Aorta (tissue), 5 donors: ENCODE results near the gene GTF2IRD2. TPM values are rescaled to one million over a fixed set of nuclear protein-coding genes. Genes with fewer than 3 reads are reported as not detected.
"Not testable (repeated sequence)": the region's sequence is repeated elsewhere in the genome, so short reads cannot be mapped to it uniquely, and the experiment has no call there.

Experiments
- ATAC-seq: fragments of 200-7000 bp; cut with Tn5 transposase; one replicate; pipeline ENCODE4 v1.9.1; 2022; ENCODE audit warnings: moderate library complexity; ENCODE audit not compliant: low FRiP score
- DNase-seq, 2 donors: peaks; one replicate each; pipeline ENCODE4 v3.0.0-alpha.2; 2020
- H3K27ac ChIP-seq, 2 donors: one replicate each; pipeline ENCODE4 v1.5.1; 2013; ENCODE audit warnings: low read length in 2 of 2, mild to moderate bottlenecking in 2 of 2, moderate library complexity in 2 of 2, control low read depth in 1 of 2, inconsistent platforms in 1 of 2, low read depth in 1 of 2
- H3K27me3 ChIP-seq, 2 donors: one replicate each; pipeline ENCODE4 v1.6.1; 2013; ENCODE audit warnings: control low read depth in 1 of 2, low read length in 1 of 2, mild to moderate bottlenecking in 1 of 2, moderate library complexity in 1 of 2; ENCODE audit not compliant: insufficient read depth in 2 of 2, control insufficient read depth in 1 of 2
- H3K36me3 ChIP-seq, 2 donors: one replicate each; pipeline ENCODE4 v1.6.1; 2013; ENCODE audit warnings: control low read depth in 1 of 2, low read length in 1 of 2, mild to moderate bottlenecking in 1 of 2; ENCODE audit not compliant: insufficient read depth in 2 of 2, control insufficient read depth in 1 of 2
- H3K4me1 ChIP-seq, 2 donors: one replicate each; pipeline ENCODE4 v1.6.1; 2013; ENCODE audit warnings: low read length in 2 of 2, control low read depth in 1 of 2, mild to moderate bottlenecking in 1 of 2, moderate library complexity in 1 of 2; ENCODE audit not compliant: insufficient read depth in 2 of 2, control insufficient read depth in 1 of 2
- H3K4me3 ChIP-seq, 2 donors: one replicate each; pipeline ENCODE4 v1.5.1; 2013; ENCODE audit warnings: low read length in 2 of 2, control low read depth in 1 of 2, mild to moderate bottlenecking in 1 of 2
- H3K9me3 ChIP-seq: one replicate; pipeline ENCODE4 v1.6.1; 2013; ENCODE audit warnings: mild to moderate bottlenecking, low read length; ENCODE audit not compliant: control insufficient read depth
- WGBS, 2 donors: extraction: QIAGEN DNeasy Blood & Tissue Kit; methylation state at CpG; one replicate each; pipeline ENCODE4 v1.1.7; 2013; 5-methylcytosine and 5-hydroxymethylcytosine counted together
- intact Hi-C, 2 donors: fragments of 100-400 bp; cut with DNase I; formaldehyde crosslinking; loops; one replicate each; pipeline versions ENCODE4 v1.14.2 to v1.15.0; 2022
- long read RNA-seq, 2 donors: library from polyadenylated mRNA; unstranded; transcript quantifications; one replicate each; pipeline ENCODE4 v2.0.0, GENCODE V29; 2020 to 2021
- polyA plus RNA-seq, 2 donors: library from polyadenylated mRNA; stranded (reverse); fragments of 200-250 nt; gene quantifications; one replicate each; pipeline ENCODE4 v1.2.3, GENCODE V29; 2013
- total RNA-seq, 2 donors: library from RNA; stranded (reverse); fragmentation: NEBNext Ultra II Directional; extraction: Animal tissue kit (Norgen Biotek cat#: 25700); gene quantifications; one replicate each; pipeline ENCODE4 v1.2.1, GENCODE V29; 2021
- donor health status: healthy with polysubstance abuse.
- donor health status: Bipolar disorder and iron deficiency.
- donor health status: DM: no; HTN: no; CAD: no.
- donor health status: DM: no; HTN: no; CAD: no.
- donor health status: DM: yes; HTN: yes; CAD: no.

GTF2IRD2 gene
- total RNA-seq (10 to 100 TPM; 25.6 to 40.6 TPM), polyA plus RNA-seq (10 to 100 TPM in 1 of 2 donors, 1 to 10 TPM in 1; 1.8 to 25.4 TPM)
- long read RNA-seq, donor 1, partial matches to known transcripts, result 3 of 14 reads
- long read RNA-seq, donor 1, other reads (novel, unspliced or antisense), result 6 of 14 reads
- long read RNA-seq, donor 2, partial matches to known transcripts, result 1 of 12 reads
- long read RNA-seq, donor 2, other reads (novel, unspliced or antisense), result 6 of 12 reads

- H3K9me3 ChIP-seq, H3K36me3 ChIP-seq, H3K4me1 ChIP-seq, H3K27me3 ChIP-seq, intact Hi-C loops, H3K27ac ChIP-seq, H3K4me3 ChIP-seq: not testable (repeated sequence)
- ATAC-seq (peak; percentile 95), DNase-seq (peak; percentile 84 to 87)
- WGBS, 2 donors, result no CpG with 5 or more reads among the region's 97 CpGs
Measured at GRCh38 chr7:74850833-74851721, at the start of gene GTF2IRD2. Gene GTF2IRD2, minus strand, starts transcription at chr7:74851605. Its CDS starts 15,227 bp downstream, at chr7:74836378.

DNA sequence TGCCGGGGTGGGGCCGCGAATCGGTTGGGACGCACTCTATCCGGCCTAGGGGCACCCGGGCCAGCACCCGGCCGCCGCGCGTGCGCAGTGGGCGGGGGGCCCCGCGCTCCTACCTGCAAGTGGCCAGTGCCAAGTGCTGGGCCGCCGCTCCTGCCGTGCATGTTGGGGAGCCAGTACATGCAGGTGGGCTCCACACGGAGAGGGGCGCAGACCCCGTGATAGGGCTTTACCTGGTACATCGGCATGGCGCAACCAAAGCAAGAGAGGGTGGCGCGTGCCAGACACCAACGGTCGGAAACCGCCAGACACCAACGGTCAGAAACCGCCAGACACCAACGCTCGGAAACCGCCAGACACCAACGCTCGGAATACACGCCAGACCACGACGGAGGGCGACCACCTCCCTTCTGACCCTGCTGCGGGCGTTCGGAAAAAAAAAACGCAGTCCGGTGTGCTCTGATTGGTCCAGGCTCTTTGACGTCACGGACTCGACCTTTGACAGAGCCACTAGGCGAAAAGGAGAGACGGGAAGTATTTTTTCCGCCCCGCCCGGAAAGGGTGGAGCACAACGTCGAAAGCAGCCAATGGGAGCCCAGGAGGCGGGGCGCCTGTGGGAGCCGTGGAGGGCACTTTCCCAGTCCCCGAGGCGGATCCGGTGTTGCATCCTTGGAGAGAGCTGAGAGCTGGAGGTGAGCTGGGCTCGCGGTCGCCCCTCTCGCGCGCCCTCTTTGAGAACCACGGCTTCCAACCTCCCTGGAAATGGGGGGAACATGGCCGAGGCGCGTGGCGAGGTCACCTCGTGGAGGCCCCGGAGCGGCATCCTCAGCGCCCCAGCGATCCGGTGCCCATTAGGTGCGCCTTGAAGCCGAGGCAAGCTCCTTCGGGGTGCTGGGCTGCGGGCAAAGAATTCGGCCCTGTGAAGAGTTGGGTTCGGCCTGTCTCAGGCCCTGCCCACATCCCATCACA, 39.0 kb upstream of the GTF2IRD2 start:
- H3K36me3 ChIP-seq, H3K9me3 ChIP-seq, H3K27me3 ChIP-seq, H3K4me1 ChIP-seq, intact Hi-C loops: not testable (repeated sequence)
- H3K4me3 ChIP-seq, result peak overlapping the region in 1 of 2 donors; percentile 26
- peak; percentile 89 to 94 for DNase-seq
- peak overlapping the region in 1 of 2 donors; percentile 76 for H3K27ac ChIP-seq
- 0% methylated on average over 37 to 58 of the region's 84 CpGs for WGBS, 2 donors
- ATAC-seq, result peak; percentile 83

DNA sequence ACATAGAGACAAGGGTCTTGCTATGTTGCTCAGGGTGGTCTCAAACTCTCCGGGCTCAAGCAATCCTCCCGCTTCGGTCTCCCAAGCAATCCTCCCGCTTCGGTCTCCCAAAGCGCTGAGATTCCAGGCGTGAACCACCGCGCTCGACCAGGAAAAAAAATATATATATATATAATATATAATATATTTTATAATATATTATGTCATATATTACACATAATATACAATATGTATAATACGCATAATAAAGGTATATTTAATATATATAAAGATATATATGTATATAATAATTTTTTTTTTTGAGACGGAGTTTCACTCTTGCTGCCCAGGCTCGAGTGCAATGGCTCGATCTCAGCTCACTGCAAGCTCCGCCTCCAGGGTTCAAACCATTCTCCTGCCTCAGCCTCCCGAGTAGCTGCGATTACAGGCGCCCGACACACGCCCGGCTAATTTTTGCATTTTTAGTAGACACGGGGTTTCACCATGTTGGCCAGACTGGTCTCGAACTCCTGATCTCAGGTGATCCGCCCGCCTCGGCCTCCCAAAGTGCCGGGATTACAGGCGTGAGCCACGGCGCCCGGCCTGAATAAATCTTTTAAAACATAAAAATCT, 38.2 kb upstream of the GTF2IRD2 start:
- DNase-seq, H3K4me3 ChIP-seq, H3K9me3 ChIP-seq, H3K36me3 ChIP-seq, H3K27ac ChIP-seq, intact Hi-C loops, ATAC-seq, H3K4me1 ChIP-seq, H3K27me3 ChIP-seq: not testable (repeated sequence)
- WGBS, 2 donors, result 74 to 78% methylated on average over 11 of the region's 31 CpGs

DNA sequence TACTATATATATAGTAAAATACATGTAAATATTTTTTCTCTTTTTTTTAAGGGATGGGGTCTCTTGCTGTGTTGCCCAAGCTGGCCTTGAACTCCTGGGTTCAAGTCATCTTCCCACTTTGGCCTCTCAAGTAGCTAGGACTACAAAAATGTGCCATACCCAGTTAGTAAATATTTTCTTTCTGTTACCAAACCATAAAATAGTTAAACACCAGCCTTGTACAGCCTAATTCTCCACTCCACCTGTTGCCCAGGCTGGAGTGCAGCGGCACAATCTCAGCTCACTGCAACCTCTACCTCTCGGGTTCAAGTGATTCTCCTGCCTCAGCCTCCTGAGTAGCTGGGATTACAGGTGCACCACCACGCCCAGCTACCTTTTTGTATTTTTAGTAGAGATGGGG, 33.9 kb upstream of the GTF2IRD2 start:
- intact Hi-C loops, H3K4me3 ChIP-seq, H3K9me3 ChIP-seq, H3K4me1 ChIP-seq, ATAC-seq, DNase-seq, H3K27me3 ChIP-seq, H3K36me3 ChIP-seq, H3K27ac ChIP-seq: not testable (repeated sequence)
- 83 to 90% methylated on average over 2 to 3 of the region's 3 CpGs for WGBS, 2 donors

DNA sequence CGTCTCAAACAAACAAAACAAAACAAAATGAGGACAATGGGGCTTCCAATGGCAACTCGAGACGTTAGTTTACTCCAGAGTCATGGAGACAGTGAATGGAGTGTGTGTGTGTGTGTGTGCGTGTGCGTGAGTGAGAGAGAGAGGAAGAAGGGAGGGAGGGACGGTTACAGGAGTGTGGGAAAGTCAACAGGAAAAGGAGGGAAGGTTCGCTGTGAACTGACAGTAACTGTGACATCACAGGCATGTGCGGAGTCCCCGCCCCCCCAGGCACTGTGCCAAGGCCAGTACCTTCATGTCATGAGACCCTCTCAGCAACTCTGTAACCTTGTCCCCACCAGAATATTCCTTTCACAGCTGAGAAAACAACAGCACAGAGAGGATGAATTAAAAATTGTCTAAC, 30.7 kb upstream of the GTF2IRD2 start:
- DNase-seq, H3K4me1 ChIP-seq, H3K27ac ChIP-seq, H3K9me3 ChIP-seq, H3K36me3 ChIP-seq, H3K27me3 ChIP-seq, intact Hi-C loops, ATAC-seq, H3K4me3 ChIP-seq: not testable (repeated sequence)
- WGBS, 2 donors, result 46 to 57% methylated on average over 4 to 7 of the region's 9 CpGs

DNA sequence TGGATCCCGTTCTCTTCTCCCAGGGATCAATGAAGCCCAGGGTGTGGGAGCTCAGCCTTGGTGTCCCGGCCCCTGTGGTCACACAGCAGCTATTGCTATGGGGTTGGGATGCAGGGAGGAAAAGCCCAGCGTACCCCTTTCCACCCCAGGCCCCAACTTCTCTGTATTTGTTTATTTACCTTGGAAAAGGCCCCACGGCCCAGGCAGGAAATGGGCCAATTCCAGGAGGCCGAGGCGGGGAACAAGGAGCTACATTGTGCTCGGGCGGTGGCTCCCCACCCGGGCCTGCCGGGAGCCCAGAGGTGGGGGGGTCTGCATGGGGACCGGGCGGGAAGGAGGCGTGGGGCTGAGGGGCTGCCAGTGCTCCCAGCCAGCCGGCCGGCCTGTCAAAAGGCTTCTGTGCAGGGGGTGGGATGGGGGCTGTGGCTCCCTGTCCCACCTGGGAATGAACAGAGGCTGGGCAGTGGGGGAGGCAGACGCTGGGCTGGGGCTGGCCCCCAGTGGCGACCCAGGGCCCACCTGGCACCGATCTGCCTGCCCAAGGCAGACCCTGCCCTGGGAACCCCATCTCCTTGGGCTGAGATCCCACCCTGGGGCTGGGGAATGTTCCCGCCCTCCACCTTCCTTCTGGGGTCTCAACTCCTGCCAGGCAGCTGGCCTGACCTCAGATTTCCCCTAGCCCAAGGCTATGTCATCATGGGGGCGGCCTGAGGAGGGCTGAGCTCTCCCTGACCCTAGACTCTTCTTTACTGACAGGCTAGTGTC, 23.5 kb upstream of the GTF2IRD2 start:
- H3K4me1 ChIP-seq, H3K9me3 ChIP-seq, intact Hi-C loops, H3K4me3 ChIP-seq, H3K27me3 ChIP-seq, H3K36me3 ChIP-seq: not testable (repeated sequence)
- WGBS, 2 donors, result 12 to 15% methylated on average over 13 to 18 of the region's 20 CpGs
- H3K27ac ChIP-seq, result peak overlapping the region in 1 of 2 donors; percentile 51
- DNase-seq, result peak; percentile 54 to 68
- ATAC-seq, result peak; percentile 71

- DNase-seq, intact Hi-C loops, H3K27ac ChIP-seq, H3K4me3 ChIP-seq, H3K9me3 ChIP-seq, H3K27me3 ChIP-seq, H3K36me3 ChIP-seq, H3K4me1 ChIP-seq: not testable (repeated sequence)
- 37 to 42% methylated on average over 5 to 8 of the region's 10 CpGs for WGBS, 2 donors
- ATAC-seq, result peak; percentile 22
Measured at GRCh38 chr7:74874104-74874747, 22.8 kb upstream of the GTF2IRD2 start.
